Bronchial epithelial cell (primary cell): Measurements from ENCODE around the gene FTO. TPM values are rescaled to one million over a fixed set of nuclear protein-coding genes. Genes with fewer than 3 reads are reported as not detected.

Experiments used
- DNase-seq: peaks from one replicate; pipeline ENCODE4 v3.0.0-alpha.2; 2010; ENCODE audit warnings: low read depth
- FAIRE-seq: peaks from 2 replicates; lab custom pipeline; 2011; peaks lifted over from hg19 to GRCh38; lab: Jason Lieb, UNC
- H3K27me3 ChIP-seq: 2 replicates; pipeline ENCODE4 v1.5.1; 2011; ENCODE audit warnings: low read length; ENCODE audit not compliant: control insufficient read depth, insufficient read depth
- H3K36me3 ChIP-seq: 2 replicates; pipeline ENCODE4 v1.5.1; 2011; ENCODE audit warnings: low read length; ENCODE audit not compliant: control insufficient read depth, insufficient read depth
- H3K4me3 ChIP-seq: 2 replicates; pipeline ENCODE4 v1.5.1; 2011; ENCODE audit warnings: mild to moderate bottlenecking, low read depth, low read length, control low read depth
- total RNA-seq: library from RNA; depleted of rRNA; stranded (reverse); fragments of >200 nt; gene quantifications from 2 replicates; pipeline ENCODE4 v1.2.1, GENCODE V29; 2014
- TF ChIP-seq, protein P1 (sequence below): IDR thresholded peaks from 2 replicates; pipeline ENCODE4 v1.5.1; 2011; ENCODE audit warnings: mild to moderate bottlenecking, moderate library complexity, low read length, control low read depth, inconsistent platforms; ENCODE audit not compliant: insufficient read depth, severe bottlenecking

FTO gene
- total RNA-seq, 1 donor from 2014 or later: 41.6 TPM

DNA sequence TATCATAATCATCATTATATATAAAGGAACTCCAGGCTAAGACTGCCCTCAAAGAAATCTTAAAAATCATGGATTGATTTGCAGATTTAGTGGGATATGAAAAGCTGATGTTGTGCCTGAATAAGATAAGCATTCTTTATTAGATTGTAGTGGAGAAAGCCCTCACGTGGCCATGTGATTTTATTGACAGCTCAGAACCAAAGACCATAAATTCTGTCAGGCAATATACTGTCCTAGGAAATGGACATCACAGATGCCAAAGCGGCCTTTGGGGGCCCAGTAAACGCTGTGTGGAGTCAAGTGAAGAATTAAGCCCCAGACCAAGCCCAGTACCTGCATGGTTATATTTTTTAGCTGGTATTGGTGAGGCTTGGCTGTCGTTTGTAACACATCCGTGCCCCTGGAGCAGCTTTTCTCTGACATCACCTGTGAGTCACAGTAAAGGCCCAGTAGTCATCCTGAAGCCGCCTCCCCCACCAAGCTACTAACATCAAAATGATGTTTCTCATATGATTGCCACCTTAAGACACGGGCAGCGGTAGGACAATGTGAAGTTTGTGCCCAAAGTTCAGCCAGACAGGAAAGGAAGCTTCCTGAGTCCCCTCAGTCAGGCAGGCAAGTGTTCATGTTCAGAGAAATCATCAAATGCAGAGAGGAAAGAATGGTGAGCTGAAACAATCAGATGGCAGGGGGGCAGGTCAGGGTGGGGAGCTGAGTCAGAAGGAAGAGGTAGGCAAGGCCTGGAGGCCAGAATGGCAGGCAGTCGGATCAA is 373.3 kb downstream of the FTO start:
- TF ChIP-seq, protein P1, sequence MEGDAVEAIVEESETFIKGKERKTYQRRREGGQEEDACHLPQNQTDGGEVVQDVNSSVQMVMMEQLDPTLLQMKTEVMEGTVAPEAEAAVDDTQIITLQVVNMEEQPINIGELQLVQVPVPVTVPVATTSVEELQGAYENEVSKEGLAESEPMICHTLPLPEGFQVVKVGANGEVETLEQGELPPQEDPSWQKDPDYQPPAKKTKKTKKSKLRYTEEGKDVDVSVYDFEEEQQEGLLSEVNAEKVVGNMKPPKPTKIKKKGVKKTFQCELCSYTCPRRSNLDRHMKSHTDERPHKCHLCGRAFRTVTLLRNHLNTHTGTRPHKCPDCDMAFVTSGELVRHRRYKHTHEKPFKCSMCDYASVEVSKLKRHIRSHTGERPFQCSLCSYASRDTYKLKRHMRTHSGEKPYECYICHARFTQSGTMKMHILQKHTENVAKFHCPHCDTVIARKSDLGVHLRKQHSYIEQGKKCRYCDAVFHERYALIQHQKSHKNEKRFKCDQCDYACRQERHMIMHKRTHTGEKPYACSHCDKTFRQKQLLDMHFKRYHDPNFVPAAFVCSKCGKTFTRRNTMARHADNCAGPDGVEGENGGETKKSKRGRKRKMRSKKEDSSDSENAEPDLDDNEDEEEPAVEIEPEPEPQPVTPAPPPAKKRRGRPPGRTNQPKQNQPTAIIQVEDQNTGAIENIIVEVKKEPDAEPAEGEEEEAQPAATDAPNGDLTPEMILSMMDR: no peak
- Histone ChIP-seq H3K36me3 (no peaks in the 10 kb centered on the region), H3K4me3 (no peak overlapping the region), H3K27me3 (no peaks in the 10 kb centered on the region)
- FAIRE-seq: peak; percentile 23
- DNase-seq: peak; percentile 89

GRCh38 chr16:54080524-54081008 is 376.6 kb downstream of the FTO start:
- no peaks in the 10 kb centered on the region for H3K36me3 ChIP-seq
- H3K4me3 ChIP-seq: no peak overlapping the region
- no peaks in the 10 kb centered on the region for H3K27me3 ChIP-seq
- DNase-seq: peak; percentile 100
- TF ChIP-seq, protein P1: no peak
- FAIRE-seq: peak; percentile 96

- no peak for DNase-seq
- FAIRE-seq: no peak
- Histone ChIP-seq H3K4me3 (no peak overlapping the region), H3K27me3 (no peaks in the 10 kb centered on the region), H3K36me3 (no peaks in the 10 kb centered on the region)
- TF ChIP-seq, protein P1: no peak
Observed at GRCh38 chr16:54086791-54087190, 382.8 kb downstream of the FTO start.

DNA sequence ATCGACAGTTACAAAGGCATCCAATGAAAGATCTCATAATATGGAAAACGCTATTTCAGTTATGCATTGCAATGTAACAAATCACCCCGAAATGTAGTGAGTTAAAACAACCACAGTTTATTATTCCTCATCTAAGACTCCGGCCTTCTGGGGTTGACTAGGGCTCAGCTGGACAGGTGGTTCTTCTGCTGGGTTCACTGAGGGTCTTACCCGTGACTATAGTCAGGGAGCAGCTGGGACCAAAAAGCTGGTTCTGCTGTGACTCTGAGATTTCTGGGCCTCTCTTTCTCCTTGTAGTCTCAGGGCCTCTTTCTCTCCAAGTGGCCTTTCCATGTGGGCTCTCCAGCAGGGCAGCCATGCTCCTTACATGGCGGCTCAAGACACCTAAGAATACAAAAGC is 386.6 kb downstream of the FTO start:
- DNase-seq: no peak
- Histone ChIP-seq H3K4me3 (no peak overlapping the region), H3K36me3 (no peaks in the 10 kb centered on the region), H3K27me3 (no peaks in the 10 kb centered on the region)
- TF ChIP-seq, protein P1: no peak
- no peak for FAIRE-seq

GRCh38 chr16:54093281-54093680 is 389.3 kb downstream of the FTO start:
- H3K4me3 ChIP-seq: no peak overlapping the region
- TF ChIP-seq, protein P1: no peak
- DNase-seq (no peak), FAIRE-seq (no peak)
- H3K36me3 ChIP-seq: no peaks in the 10 kb centered on the region
- no peaks in the 10 kb centered on the region for H3K27me3 ChIP-seq
